ENCODE results near the gene CFAP46. TPM values are rescaled to one million over a fixed set of nuclear protein-coding genes. Genes with fewer than 3 reads are reported as not detected.

The CFAP46 gene
- total RNA-seq, 1 donor from 2014 or later = 1.6 TPM

GRCh38 chr10:132881186-132881920, 61.0 kb downstream of the CFAP46 start:
- Histone ChIP-seq H3K36me3 (no peaks in the 10 kb centered on the region), H3K4me1 (no peaks in the 10 kb centered on the region), H3K4me2 (no peak overlapping the region), H4K20me1 (ENCODE audit: low read depth) (no peaks in the 10 kb centered on the region), H3K79me2 (ENCODE audit: low read depth) (no peaks in the 10 kb centered on the region), H3K27me3 (no peaks in the 10 kb centered on the region), H3K27ac (no peak overlapping the region), H3K9ac (no peak overlapping the region), H2AFZ (replicated peaks) (no peak overlapping the region), H3F3A (ENCODE audit: low read depth) (no peaks in the 10 kb centered on the region), H3K4me3 (no peak overlapping the region), H3K9me3 (ENCODE audit: low read depth) (no peaks in the 10 kb centered on the region)
- Mint-ChIP-seq H3K9me3 (no peaks in the 10 kb centered on the region), H3K4me1 (peaks cover 5% of the 10 kb centered on the region), H3K27me3 (ENCODE audit: insufficient read depth, low read depth) (peaks cover 15% of the 10 kb centered on the region), H3K4me3 (no peak overlapping the region), H3K27ac (no peak overlapping the region), H3K36me3 (no peaks in the 10 kb centered on the region)
- TF ChIP-seq, protein P1, sequence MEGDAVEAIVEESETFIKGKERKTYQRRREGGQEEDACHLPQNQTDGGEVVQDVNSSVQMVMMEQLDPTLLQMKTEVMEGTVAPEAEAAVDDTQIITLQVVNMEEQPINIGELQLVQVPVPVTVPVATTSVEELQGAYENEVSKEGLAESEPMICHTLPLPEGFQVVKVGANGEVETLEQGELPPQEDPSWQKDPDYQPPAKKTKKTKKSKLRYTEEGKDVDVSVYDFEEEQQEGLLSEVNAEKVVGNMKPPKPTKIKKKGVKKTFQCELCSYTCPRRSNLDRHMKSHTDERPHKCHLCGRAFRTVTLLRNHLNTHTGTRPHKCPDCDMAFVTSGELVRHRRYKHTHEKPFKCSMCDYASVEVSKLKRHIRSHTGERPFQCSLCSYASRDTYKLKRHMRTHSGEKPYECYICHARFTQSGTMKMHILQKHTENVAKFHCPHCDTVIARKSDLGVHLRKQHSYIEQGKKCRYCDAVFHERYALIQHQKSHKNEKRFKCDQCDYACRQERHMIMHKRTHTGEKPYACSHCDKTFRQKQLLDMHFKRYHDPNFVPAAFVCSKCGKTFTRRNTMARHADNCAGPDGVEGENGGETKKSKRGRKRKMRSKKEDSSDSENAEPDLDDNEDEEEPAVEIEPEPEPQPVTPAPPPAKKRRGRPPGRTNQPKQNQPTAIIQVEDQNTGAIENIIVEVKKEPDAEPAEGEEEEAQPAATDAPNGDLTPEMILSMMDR (IDR thresholded peaks at IDR 0.05) = no peak
- TF ChIP-seq EZH2 (IDR thresholded peaks at IDR 0.05) = no peak
- TF ChIP-seq EZH2phosphoT487 (IDR thresholded peaks at IDR 0.05) = no peak
- DNase-seq (ENCODE audit: low spot score) = no peak

DNA sequence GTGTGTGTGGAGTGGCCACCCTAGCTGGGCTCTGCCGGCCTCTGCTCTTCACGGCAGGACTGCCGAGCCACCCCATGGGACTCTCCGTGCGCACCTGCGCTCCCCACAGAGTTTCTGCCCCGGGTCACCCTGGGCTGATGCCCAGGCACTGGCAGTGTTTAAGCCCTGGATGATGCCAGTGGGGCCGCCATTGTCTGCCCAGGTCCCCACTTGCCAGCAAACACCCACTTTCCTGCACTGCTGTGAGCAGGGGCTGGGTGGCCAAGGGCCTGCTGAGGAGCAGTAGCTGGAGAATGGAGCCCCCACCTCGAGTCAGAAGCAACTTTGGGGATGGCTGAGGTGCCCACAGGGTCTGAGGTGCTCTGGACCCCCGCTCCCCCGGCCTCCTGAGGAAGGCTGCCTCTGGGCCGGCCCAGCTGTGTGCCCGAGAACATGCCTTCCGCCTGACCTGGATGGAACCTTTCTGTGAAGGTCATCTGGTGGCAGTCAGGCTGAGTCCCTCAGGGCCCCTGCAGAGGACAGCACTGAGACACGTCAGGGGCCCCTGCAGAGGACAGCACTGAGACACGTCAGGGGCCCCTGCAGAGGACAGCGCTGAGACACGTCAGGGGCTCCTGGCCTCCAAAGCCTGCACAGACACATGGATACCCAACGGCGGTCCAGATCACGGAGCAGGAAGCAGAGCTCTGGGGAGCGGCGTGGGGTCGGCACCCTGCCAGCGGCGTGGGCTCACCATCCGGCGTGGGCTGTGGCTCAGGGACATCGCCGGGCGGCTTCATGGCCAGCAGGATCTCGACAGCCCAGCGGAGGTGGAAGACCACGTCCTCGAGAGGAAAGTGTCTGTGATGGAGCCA, 62.0 kb downstream of the CFAP46 start:
- H3K4me3 ChIP-seq = no peak overlapping the region
- no peak for DNase-seq (ENCODE audit: low spot score)
- Mint-ChIP-seq H3K4me3 (no peak overlapping the region), H3K4me1 (peaks cover 5% of the 10 kb centered on the region), H3K27ac (no peak overlapping the region), H3K9me3 (peaks cover 5% of the 10 kb centered on the region), H3K36me3 (no peaks in the 10 kb centered on the region), H3K27me3 (ENCODE audit: insufficient read depth, low read depth) (peaks cover 15% of the 10 kb centered on the region)
- no peak overlapping the region for H3K27ac ChIP-seq
- H3K36me3 ChIP-seq = no peaks in the 10 kb centered on the region
- no peaks in the 10 kb centered on the region for H3K79me2 ChIP-seq (ENCODE audit: low read depth)
- no peaks in the 10 kb centered on the region for H3K4me1 ChIP-seq
- H3K9me3 ChIP-seq (ENCODE audit: low read depth) = no peaks in the 10 kb centered on the region
- H3K9ac ChIP-seq = no peak overlapping the region
- H3K27me3 ChIP-seq = no peaks in the 10 kb centered on the region
- no peak overlapping the region for H2AFZ ChIP-seq (replicated peaks)
- no peak overlapping the region for H3K4me2 ChIP-seq
- TF ChIP-seq EZH2phosphoT487 (IDR thresholded peaks at IDR 0.05) (no peak), EZH2 (IDR thresholded peaks at IDR 0.05) (no peak)
- TF ChIP-seq, protein P1 (IDR thresholded peaks at IDR 0.05) = no peak
- H3F3A ChIP-seq (ENCODE audit: low read depth) = no peaks in the 10 kb centered on the region
- H4K20me1 ChIP-seq (ENCODE audit: low read depth) = no peaks in the 10 kb centered on the region

GRCh38 chr10:132879408-132880127, 62.8 kb downstream of the CFAP46 start:
- no peak overlapping the region for H3K27ac ChIP-seq
- TF ChIP-seq, protein P1 (IDR thresholded peaks at IDR 0.05) = no peak
- TF ChIP-seq EZH2 (IDR thresholded peaks at IDR 0.05) (no peak), EZH2phosphoT487 (IDR thresholded peaks at IDR 0.05) (no peak)
- H3K36me3 ChIP-seq = no peaks in the 10 kb centered on the region
- Mint-ChIP-seq H3K27me3 (ENCODE audit: insufficient read depth, low read depth) (peaks cover 15% of the 10 kb centered on the region), H3K4me1 (peaks cover 5% of the 10 kb centered on the region), H3K4me3 (no peak overlapping the region), H3K36me3 (no peaks in the 10 kb centered on the region), H3K9me3 (peaks cover 7% of the 10 kb centered on the region), H3K27ac (no peak overlapping the region)
- H3K4me3 ChIP-seq = no peak overlapping the region
- no peaks in the 10 kb centered on the region for H4K20me1 ChIP-seq (ENCODE audit: low read depth)
- H3K4me2 ChIP-seq = no peak overlapping the region
- H2AFZ ChIP-seq (replicated peaks) = no peak overlapping the region
- no peak for DNase-seq (ENCODE audit: low spot score)
- no peaks in the 10 kb centered on the region for H3F3A ChIP-seq (ENCODE audit: low read depth)
- H3K27me3 ChIP-seq = no peaks in the 10 kb centered on the region
- no peaks in the 10 kb centered on the region for H3K9me3 ChIP-seq (ENCODE audit: low read depth)
- H3K9ac ChIP-seq = no peak overlapping the region
- no peaks in the 10 kb centered on the region for H3K79me2 ChIP-seq (ENCODE audit: low read depth)
- H3K4me1 ChIP-seq = no peaks in the 10 kb centered on the region
